ENCODE results near the gene TTLL10.

Gene TTLL10

DNA sequence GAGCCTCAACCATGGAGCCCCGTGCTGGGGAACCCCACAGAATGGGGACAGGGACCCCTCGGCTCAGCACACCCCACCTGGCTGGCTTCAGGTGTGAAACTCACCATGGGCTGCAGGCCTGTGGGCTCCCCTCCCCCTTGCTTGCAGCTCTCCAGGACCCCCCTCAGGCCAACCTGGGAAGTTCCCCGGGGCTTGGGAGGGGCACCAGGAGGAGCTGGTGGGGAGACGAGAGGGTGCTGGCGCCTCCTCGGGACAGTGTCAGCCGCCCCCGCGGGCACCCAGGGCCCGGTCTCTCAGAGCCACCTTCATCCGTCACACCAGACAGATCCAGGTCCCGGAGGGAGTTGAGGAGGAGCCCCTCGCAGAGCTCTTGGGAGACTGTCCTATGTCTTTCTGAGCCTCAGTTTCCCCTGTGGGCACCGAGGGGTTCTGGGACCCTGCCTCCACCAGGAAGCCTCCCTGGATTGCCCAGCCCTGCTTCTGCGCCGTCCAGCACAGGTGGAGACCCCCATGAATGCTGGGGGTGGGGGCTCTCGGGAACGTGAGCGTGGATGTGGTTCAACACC, 33.4 kb downstream of the TTLL10 start:
- no peak for DNase-seq

DNA sequence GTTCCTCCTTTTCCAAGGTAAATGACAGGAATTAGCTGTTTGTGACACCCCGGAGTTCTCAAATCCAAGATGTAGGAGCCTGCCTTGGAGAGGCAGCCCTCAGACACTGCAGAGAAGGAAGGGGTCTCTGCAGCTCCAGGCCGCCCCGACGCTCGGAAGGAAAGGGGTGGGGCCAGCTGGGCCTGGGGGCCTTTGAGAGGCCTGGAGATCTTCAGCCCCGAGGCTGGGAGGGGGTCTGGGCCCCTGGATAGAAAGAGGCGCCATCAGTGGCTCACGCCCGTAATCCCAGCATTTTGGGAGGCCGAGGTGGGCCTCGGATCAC, 33.9 kb downstream of the TTLL10 start:
- DNase-seq, result no peak

GRCh38 chr1:1208713-1209433, 35.2 kb downstream of the TTLL10 start:
- no peak for DNase-seq

DNA sequence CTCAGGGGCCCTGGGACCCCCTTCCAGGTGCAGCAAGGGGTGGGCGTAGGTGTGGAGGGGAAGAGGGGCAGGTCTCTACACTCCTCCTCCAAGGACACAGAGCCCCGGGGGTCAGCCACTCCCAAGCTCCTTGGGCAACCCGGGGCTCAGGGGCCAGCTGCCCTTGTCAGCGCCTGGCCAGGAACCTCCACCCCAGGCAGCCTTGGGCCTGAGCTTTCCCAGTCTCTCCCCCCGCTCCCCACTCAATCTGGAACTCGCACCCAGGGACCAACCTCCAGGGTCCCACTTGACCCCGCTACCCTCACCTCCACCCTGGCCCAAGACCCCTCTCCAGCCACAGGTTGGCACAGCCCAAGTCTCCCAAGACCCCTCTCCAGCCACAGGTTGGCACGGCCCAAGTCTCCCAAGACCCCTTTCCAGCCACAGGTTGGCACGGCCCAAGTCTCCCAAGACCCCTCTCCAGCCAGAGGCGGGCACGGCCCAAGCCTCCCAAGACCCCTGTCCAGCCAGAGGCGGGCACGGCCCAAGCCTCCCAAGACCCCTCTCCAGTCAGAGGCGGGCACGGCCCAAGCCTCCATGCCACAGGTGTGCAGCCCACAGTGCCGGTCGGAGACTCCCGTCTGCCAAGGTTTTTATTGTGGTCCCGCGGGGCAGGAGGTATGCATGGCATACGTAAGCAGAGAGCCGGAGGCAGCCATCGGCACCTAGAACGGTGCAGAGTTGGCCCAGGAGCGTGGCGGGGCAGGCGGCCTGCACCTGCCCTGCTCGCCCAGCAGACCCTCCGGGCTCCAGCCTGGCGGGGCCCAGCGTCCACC, 37.3 kb downstream of the TTLL10 start:
- DNase-seq, result no peak

GRCh38 chr1:1211541-1212441, 38.1 kb downstream of the TTLL10 start:
- no peak for DNase-seq

GRCh38 chr1:1212780-1213344, 39.2 kb downstream of the TTLL10 start:
- DNase-seq, result no peak

- no peak for DNase-seq
Measured at GRCh38 chr1:1213345-1214265, 39.9 kb downstream of the TTLL10 start, which contains the start of gene TNFRSF4. TNFRSF4 (minus strand) TSS chr1:1214153; CDS start chr1:1214127, 26 bp downstream.

DNA sequence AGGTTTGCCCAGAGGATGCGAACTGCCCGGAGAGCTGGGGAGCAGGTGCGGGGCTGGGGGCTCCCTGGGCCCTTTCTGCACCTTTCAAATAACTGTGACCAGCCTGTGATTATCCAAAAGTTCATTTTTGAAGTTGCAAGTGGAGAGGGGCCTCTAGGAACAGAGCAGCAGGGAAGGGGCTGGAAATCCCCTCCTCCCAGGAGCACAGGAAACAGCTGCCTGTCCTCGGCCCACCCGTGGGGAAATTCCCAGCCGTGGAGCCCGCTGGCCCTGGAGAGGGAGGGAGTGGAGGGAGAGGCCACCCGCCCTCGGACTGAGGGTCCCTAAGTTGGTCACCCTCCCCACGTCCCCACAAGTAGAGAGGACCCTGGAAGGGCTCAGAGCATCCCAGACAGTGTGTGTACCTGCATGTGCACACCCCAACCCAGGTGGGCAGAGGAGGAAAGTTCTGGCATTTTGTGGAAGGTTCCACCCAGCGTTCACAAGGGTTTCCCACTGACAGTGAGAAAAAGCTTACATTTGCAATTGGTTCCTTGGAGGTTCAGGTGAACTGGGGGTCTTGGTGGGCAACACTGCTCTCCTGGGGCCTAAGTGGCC, 41.5 kb downstream of the TTLL10 start:
- DNase-seq, result no peak

DNA sequence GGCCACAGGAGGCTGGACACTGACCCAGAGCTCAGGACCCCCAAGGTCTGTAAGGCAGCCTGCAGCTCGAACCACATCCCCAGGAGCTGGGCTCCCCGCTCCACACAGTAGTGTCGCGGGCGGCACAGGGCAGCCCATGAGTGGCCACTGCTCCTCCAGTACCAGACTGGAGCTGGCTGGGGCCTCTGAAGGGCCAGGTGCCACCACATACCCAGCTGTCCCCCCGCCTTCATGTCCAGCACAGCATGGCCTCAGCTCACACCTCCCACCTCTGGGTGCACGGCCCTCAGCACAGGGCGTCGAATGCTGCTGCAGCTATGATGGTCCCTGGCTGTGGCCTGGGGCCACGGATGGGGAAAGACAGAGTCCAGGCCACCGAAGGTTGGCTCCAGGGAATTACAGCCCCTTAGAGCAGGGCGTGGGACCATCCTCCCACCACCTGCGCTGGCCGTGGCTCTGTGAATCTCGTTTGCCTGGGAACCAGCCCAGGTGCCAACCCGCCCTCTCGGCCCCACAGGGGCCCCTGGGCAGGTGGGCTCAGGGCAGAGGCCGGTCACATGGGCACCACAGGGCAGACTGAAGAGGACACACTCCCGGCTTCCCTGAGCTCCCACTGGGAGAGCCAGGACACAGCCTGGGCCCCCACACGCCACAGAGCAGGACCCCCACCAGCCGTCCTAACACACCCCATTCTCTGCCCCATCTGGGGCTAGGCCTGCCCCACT, 42.4 kb downstream of the TTLL10 start:
- no peak for DNase-seq

GRCh38 chr1:1216770-1217620, 43.3 kb downstream of the TTLL10 start:
- DNase-seq, result no peak

DNA sequence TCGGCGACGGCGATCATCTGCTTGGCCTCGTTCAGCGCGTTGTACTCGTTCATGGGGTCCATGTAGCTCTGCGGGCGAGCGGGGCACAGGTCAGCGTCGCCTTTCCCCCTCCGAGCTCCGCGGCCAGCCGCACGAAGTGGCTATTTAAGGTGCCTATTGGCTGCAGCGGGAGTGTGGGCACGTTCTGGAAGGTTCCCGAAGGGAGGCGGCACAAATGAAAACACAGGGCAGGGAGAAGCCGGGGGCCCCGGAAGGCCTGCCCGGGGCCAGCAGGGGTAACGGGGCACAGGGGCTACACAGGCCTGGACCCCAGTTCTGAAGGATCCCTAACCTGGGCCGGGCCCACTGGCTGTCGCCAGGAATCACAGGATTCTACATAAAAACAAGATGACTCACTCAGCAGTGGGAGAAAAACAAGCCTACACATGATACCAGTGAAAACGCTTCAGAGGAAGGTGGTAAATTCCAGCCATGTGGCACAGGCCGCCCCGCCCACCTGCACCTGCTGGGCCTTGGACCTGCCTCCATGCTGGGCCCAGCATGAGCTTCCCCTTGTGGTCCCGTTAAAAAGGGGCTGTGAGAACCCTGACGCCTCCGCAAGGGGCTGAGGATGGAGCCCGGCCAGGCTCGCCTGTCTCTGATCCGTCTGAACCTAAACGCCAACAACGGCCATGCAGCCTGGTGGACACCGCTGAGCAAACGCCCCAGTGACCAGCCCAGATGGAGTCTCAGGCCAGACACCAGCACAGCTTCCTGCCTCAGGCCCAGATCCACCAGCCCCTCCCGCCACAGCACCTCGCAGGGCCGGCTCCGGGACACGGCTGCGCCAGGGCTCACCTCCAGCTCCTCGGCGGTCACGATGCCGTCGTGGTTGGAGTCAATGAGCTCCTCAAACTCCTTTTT, 44.2 kb downstream of the TTLL10 start:
- DNase-seq, result no peak

DNA sequence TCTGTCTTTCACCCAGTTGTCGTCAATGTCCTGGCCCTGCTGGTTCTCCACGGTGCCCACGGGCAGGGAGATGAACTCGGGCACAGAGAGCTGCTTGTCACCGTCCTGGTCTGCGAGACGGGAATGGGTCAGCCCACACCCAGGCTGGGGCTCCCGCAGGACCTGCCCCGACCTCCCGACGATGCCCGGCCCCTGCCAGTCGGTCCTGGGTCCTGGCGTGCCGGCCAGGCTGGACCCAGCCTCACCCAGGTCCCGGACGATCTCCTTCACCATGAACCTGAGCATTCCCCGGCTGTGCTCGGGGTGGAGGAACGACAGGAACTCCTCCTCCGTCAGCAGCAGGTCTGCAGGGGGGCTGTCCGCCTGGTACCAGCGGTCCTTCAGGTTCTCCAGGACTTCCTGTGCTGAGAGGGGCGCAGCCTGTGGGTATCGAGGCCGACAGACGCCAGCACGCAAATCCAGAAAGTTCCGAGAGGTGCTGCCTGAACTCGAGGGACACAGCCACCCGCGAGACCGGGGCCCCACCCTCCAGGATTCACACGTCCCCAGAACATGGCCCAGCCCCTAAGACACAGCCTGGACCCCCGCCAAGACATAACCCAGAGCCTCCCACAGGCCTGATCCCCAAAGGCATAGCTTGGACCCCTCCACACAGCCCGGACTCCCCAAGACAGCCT, 45.0 kb downstream of the TTLL10 start:
- DNase-seq, result no peak

DNA sequence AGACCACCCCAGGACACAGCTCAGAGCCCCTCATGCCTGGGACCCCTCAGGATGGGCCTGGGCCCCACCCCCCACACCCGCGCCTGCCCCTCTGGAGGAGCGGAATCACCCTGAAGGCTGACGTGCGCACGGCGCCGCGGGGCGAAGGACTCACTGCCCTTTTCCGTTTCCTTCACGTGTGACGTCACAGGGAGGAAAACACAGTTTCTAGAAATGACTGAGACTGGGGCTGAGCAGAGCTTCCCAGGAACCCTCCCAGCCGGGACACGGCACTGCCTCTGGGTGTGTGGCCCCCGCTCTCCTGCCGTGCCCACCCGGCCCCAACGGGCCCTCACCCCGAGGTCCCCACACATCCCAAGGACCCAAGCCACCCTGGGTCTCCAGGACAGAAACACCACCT, 45.7 kb downstream of the TTLL10 start:
- DNase-seq, result no peak

DNA sequence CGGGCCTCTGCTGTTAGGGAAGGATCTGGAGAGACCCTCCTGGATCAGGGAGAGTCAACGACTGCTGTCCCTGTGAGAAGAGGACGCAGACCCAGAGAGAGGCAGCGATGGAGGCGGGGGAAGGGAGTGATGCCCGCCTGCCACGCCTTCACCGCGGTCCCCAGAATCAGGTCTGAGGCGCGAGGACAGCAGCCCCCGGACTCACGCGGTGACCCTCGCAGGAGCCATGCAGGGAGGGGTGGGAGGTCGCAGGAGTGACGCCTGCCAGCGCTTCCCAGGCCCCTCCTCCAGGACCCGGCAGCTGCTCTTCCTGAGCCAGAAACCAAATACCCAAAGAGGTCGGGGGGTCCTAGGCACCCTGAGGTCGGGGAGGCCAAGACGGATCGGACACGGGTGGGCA, 46.5 kb downstream of the TTLL10 start:
- no peak for DNase-seq

GRCh38 chr1:1221887-1222574, 48.4 kb downstream of the TTLL10 start:
- DNase-seq, result no peak

GRCh38 chr1:1222575-1223225, 49.0 kb downstream of the TTLL10 start:
- DNase-seq, result no peak

- no peak for DNase-seq
Measured at GRCh38 chr1:1223321-1223720, 49.6 kb downstream of the TTLL10 start.

All from HCEC 1CT (cell line).